Lung (tissue), 12 donors: ENCODE results near the gene CCDC150. TPM values are rescaled to one million over a fixed set of nuclear protein-coding genes. Genes with fewer than 3 reads are reported as not detected.

Experiments
- ATAC-seq: fragments of 200-7000 bp; cut with Tn5 transposase; one replicate; pipeline ENCODE4 v1.9.1; 2020; ENCODE audit warnings: moderate number of reproducible peaks; ENCODE audit not compliant: insufficient read depth, low FRiP score
- DNase-seq, 3 donors: peaks; one replicate each; pipeline ENCODE4 v3.0.0-alpha.2; 2013 to 2017
- H3K27ac ChIP-seq, 2 donors: one replicate each; pipeline ENCODE4 v1.5.1; 2013; ENCODE audit warnings: mild to moderate bottlenecking in 2 of 2, moderate library complexity in 2 of 2, control low read depth in 1 of 2, inconsistent platforms in 1 of 2, low read depth in 1 of 2, low read length in 1 of 2
- H3K27me3 ChIP-seq, 3 donors: one replicate each; pipeline ENCODE4 v1.5.1; 2013; ENCODE audit warnings: low read length in 2 of 3; ENCODE audit not compliant: control insufficient read depth in 3 of 3, insufficient read depth in 3 of 3
- H3K36me3 ChIP-seq, 4 donors: one replicate each; pipeline ENCODE4 v1.5.1; 2013; ENCODE audit warnings: low read length in 4 of 4, mild to moderate bottlenecking in 1 of 4, moderate library complexity in 1 of 4; ENCODE audit not compliant: control insufficient read depth in 4 of 4, insufficient read depth in 4 of 4
- H3K4me1 ChIP-seq, 5 donors: one replicate each; pipeline ENCODE4 v1.5.1; 2013; ENCODE audit warnings: low read length in 5 of 5, mild to moderate bottlenecking in 2 of 5, moderate library complexity in 1 of 5; ENCODE audit not compliant: control insufficient read depth in 5 of 5, insufficient read depth in 5 of 5
- H3K4me3 ChIP-seq: one replicate; pipeline ENCODE4 v1.5.1; 2013; ENCODE audit warnings: mild to moderate bottlenecking, control low read depth, moderate library complexity
- H3K9ac ChIP-seq, 2 donors: one replicate each; pipeline ENCODE4 v1.5.1; 2013; ENCODE audit warnings: low read length in 2 of 2, control low read depth in 1 of 2; ENCODE audit not compliant: insufficient read depth in 1 of 2
- H3K9me3 ChIP-seq, 4 donors: one replicate each; pipeline ENCODE4 v1.5.1; 2013; ENCODE audit warnings: low read length in 3 of 4, mild to moderate bottlenecking in 1 of 4, moderate library complexity in 1 of 4; ENCODE audit not compliant: control insufficient read depth in 4 of 4, insufficient read depth in 3 of 4
- WGBS, 2 donors: extraction: QIAGEN DNeasy Blood & Tissue Kit; methylation state at CpG; one replicate each; pipeline ENCODE4 v1.1.7; 2013; 5-methylcytosine and 5-hydroxymethylcytosine counted together
- polyA plus RNA-seq, 2 donors: library from polyadenylated mRNA; stranded (reverse); fragments of 200-250 nt; gene quantifications; one replicate each; pipeline ENCODE4 v1.2.1, GENCODE V29; 2013
- total RNA-seq, 2 donors: library from RNA; depleted of rRNA in 1 of 2; stranded (reverse); fragments of >200 nt in 1 of 2; gene quantifications; one replicate each; pipeline ENCODE4 v1.2.1, GENCODE V29; 2014 to 2021
- TF ChIP-seq, protein P1 (sequence below): IDR thresholded peaks from 2 replicates; pipeline ENCODE4 v1.5.1; 2012; ENCODE audit warnings: mild to moderate bottlenecking; ENCODE audit errors: control extremely low read depth, extremely low read depth
- donor health status: control.
- donor health status: control.
- donor health status: Bipolar disorder and iron deficiency.
- donor health status: healthy.
- donor health status: DM: yes; HTN: yes; CAD: no.

CCDC150 gene
- total and polyA plus RNA-seq, 4 donors = 0.31 to 7.1 (median 0.93) TPM

GRCh38 chr2:196635156-196635555 is 4.4 kb upstream of the CCDC150 start:
- no peak for DNase-seq
- 75 to 83% methylated on average over 2 of the region's 2 CpGs for WGBS, 2 donors
- TF ChIP-seq, protein P1, sequence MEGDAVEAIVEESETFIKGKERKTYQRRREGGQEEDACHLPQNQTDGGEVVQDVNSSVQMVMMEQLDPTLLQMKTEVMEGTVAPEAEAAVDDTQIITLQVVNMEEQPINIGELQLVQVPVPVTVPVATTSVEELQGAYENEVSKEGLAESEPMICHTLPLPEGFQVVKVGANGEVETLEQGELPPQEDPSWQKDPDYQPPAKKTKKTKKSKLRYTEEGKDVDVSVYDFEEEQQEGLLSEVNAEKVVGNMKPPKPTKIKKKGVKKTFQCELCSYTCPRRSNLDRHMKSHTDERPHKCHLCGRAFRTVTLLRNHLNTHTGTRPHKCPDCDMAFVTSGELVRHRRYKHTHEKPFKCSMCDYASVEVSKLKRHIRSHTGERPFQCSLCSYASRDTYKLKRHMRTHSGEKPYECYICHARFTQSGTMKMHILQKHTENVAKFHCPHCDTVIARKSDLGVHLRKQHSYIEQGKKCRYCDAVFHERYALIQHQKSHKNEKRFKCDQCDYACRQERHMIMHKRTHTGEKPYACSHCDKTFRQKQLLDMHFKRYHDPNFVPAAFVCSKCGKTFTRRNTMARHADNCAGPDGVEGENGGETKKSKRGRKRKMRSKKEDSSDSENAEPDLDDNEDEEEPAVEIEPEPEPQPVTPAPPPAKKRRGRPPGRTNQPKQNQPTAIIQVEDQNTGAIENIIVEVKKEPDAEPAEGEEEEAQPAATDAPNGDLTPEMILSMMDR = no peak

GRCh38 chr2:196638765-196639164 is 750 bp upstream of the CCDC150 start:
- H3K9me3 ChIP-seq = no peaks in the 10 kb centered on the region
- no peaks in the 10 kb centered on the region for H3K4me1 ChIP-seq
- H3K27ac ChIP-seq = no peak overlapping the region
- H3K9ac ChIP-seq = no peak overlapping the region
- no peak overlapping the region for H3K4me3 ChIP-seq
- H3K36me3 ChIP-seq = no peaks in the 10 kb centered on the region
- ATAC-seq = no peak
- no peaks in the 10 kb centered on the region for H3K27me3 ChIP-seq
- 93 to 97% methylated on average over 19 of the region's 19 CpGs for WGBS, 2 donors
- TF ChIP-seq, protein P1 = no peak
- DNase-seq = no peak

More at GRCh38 chr2:196635156-196635555, 4.4 kb upstream of the CCDC150 start:
- H3K36me3 ChIP-seq = no peaks in the 10 kb centered on the region
- H3K27ac ChIP-seq = no peak overlapping the region
- H3K4me3 ChIP-seq = no peak overlapping the region
- no peak for ATAC-seq
- no peaks in the 10 kb centered on the region for H3K9me3 ChIP-seq
- no peak overlapping the region for H3K9ac ChIP-seq
- no peaks in the 10 kb centered on the region for H3K4me1 ChIP-seq
- H3K27me3 ChIP-seq = no peaks in the 10 kb centered on the region

DNA sequence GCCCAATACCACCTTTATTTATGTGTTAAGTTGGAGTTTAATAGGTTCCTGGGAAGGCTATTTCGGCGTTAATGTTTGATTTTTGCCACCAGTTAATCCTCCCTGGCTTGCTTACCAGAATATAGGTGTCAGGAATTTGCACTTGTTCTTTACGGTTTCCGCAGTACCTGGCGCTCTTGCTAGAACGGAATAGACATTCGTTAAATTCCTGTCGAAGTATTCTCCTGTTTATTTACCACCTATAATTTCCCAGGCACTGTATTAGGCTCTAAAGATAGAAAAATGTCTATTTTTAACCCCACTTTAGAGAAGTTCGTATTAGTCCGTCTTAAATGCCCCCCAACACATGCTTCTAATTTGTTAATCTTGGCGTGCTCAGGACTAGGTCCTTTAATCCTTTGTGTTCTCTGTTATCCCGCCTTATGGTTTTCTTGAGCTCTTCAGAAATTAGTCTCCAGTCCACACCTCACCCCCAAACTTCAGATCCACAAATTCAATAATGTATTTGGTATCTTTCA is 575 bp downstream of the CCDC150 start:
- H3K27ac ChIP-seq = no peak overlapping the region
- ATAC-seq = no peak

More for the DNA sequence above, 575 bp downstream of the CCDC150 start:
- H3K4me3 ChIP-seq = peak overlapping the region; percentile 51
- H3K27me3 ChIP-seq = no peaks in the 10 kb centered on the region
- no peaks in the 10 kb centered on the region for H3K4me1 ChIP-seq
- peak overlapping the region in 1 of 2 donors; percentile 45 for H3K9ac ChIP-seq
- 11 to 12% methylated on average over 12 of the region's 12 CpGs for WGBS, 2 donors
- DNase-seq = peak in 2 of 3 donors; percentile 2 to 4
- H3K36me3 ChIP-seq = no peaks in the 10 kb centered on the region
- H3K9me3 ChIP-seq = no peaks in the 10 kb centered on the region
- TF ChIP-seq, protein P1 = no peak
